Cardiac fibroblast (primary cell): ENCODE results near the gene SLC22A15.

Experiments
- DNase-seq, 2 donors: peaks; one replicate each; pipeline versions ENCODE4 v3.0.0 to v3.0.0-alpha.2; 2010; ENCODE audit warnings: low read depth in 2 of 2
- H3K4me3 ChIP-seq, 2 donors: replicated peaks in 1 of 2; 1 replicate in 1 of 2; 2 replicates in 1 of 2; pipeline ENCODE4 v1.5.1; 2011; ENCODE audit warnings: low read depth in 2 of 2, low read length in 2 of 2, mild to moderate bottlenecking in 2 of 2, moderate library complexity in 1 of 2
- TF ChIP-seq, protein P1 (sequence below): IDR thresholded peaks from one replicate; pipeline ENCODE4 v1.5.1; 2011; ENCODE audit warnings: low read depth, mild to moderate bottlenecking, low read length, inconsistent platforms

SLC22A15 gene

DNA sequence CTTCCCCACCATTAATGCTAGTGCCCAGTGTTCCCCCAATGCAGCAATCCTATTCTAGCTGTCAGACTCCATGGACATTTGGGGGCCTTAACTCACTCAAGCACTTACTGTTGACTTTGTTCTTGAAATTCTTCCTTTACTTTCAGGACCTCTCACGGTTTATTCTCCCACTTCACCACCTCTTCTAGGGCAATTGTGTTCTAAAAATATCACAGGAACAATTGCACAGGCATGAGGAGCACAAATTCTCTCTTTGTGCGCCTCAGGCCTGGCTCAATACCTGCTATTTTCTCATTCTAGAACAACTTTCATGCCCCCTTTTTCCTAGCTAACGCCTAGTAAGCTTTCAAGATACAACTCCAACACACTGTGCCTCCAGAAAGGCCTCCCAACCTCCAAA, 142.2 kb downstream of the SLC22A15 start:
- TF ChIP-seq, protein P1, sequence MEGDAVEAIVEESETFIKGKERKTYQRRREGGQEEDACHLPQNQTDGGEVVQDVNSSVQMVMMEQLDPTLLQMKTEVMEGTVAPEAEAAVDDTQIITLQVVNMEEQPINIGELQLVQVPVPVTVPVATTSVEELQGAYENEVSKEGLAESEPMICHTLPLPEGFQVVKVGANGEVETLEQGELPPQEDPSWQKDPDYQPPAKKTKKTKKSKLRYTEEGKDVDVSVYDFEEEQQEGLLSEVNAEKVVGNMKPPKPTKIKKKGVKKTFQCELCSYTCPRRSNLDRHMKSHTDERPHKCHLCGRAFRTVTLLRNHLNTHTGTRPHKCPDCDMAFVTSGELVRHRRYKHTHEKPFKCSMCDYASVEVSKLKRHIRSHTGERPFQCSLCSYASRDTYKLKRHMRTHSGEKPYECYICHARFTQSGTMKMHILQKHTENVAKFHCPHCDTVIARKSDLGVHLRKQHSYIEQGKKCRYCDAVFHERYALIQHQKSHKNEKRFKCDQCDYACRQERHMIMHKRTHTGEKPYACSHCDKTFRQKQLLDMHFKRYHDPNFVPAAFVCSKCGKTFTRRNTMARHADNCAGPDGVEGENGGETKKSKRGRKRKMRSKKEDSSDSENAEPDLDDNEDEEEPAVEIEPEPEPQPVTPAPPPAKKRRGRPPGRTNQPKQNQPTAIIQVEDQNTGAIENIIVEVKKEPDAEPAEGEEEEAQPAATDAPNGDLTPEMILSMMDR: no peak
- no peak for DNase-seq

More for the DNA sequence above, 142.2 kb downstream of the SLC22A15 start:
- H3K4me3 ChIP-seq: no peak overlapping the region
